A673 (cell line): ENCODE results near the gene ATPAF2. TPM values are rescaled to one million over a fixed set of nuclear protein-coding genes. Genes with fewer than 3 reads are reported as not detected.

Experiments
- BruUV-seq: library from RNA; stranded (reverse); fragments of 400-500 nt; replicated peaks from 2 replicates; lab custom pipeline; 2021; lab: Mats Ljungman, UMichigan
- CTCF ChIA-PET: fragments of 300-600 bp; sonication (Branson Sonifier 250); formaldehyde crosslinking; loops from one replicate; lab custom pipeline; 2022; ENCODE audit warnings: antibody characterized with exemption; lab: Charles Lee
- POLR2A ChIA-PET: fragments of 300-600 bp; sonication (Branson Sonifier 250); formaldehyde crosslinking; loops from one replicate; lab custom pipeline; 2022; ENCODE audit warnings: antibody characterized with exemption; ENCODE audit not compliant: low non-redundant PET; lab: Charles Lee
- DNase-seq: peaks from one replicate; pipeline ENCODE4 v3.0.0-alpha.2; 2015; ENCODE audit warnings: low spot score
- H3K27ac ChIP-seq: fragments of 200-600 bp; sonication (generic); 2 replicates; pipeline ENCODE4 v1.5.1; 2016; ENCODE audit warnings: mixed run types, low read depth, mild to moderate bottlenecking, mixed read lengths, antibody characterized with exemption, low read length; ENCODE audit not compliant: poor library complexity, severe bottlenecking
- H3K27me3 ChIP-seq: fragments of 200-600 bp; sonication (generic); replicated peaks from 2 replicates; pipeline ENCODE4 v1.6.1; 2017; ENCODE audit warnings: mixed run types, low read depth, mild to moderate bottlenecking, mixed read lengths, antibody characterized with exemption, low read length; ENCODE audit not compliant: insufficient read depth, poor library complexity
- H3K36me3 ChIP-seq: fragments of 200-600 bp; sonication (generic); 2 replicates; pipeline ENCODE4 v1.6.1; 2016; ENCODE audit warnings: mixed run types, mild to moderate bottlenecking, mixed read lengths, antibody characterized with exemption, low read length; ENCODE audit not compliant: insufficient read depth, poor library complexity, severe bottlenecking
- H3K4me1 ChIP-seq: fragments of 200-600 bp; sonication (generic); 2 replicates; pipeline ENCODE4 v1.6.1; 2017; ENCODE audit warnings: mixed run types, mild to moderate bottlenecking, mixed read lengths, antibody characterized with exemption, low read length; ENCODE audit not compliant: insufficient read depth, poor library complexity, severe bottlenecking
- H3K4me3 ChIP-seq: fragments of 200-600 bp; sonication (generic); 2 replicates; pipeline ENCODE4 v1.5.1; 2016; ENCODE audit warnings: low read depth, mixed run types, mild to moderate bottlenecking, mixed read lengths, low read length; ENCODE audit not compliant: poor library complexity, severe bottlenecking
- H3K9me3 ChIP-seq: fragments of 200-600 bp; sonication (generic); 2 replicates; pipeline ENCODE4 v1.6.1; 2016; ENCODE audit warnings: mixed run types, low read depth, mild to moderate bottlenecking, mixed read lengths, antibody characterized with exemption, low read length; ENCODE audit not compliant: poor library complexity, severe bottlenecking
- CTCF ChIP-seq: fragments of 300-800, 200-600 bp; sonication (generic); conservative IDR thresholded peaks from 2 replicates; pipeline ENCODE4 v1.5.1; 2017; ENCODE audit warnings: low read depth, mild to moderate bottlenecking, antibody characterized with exemption, low read length, moderate library complexity, mixed read lengths
- EZH2 ChIP-seq: fragments of 200-600 bp; sonication (generic); IDR thresholded peaks from 2 replicates; pipeline ENCODE4 v1.6.1; 2017; ENCODE audit warnings: borderline replicate concordance, low read depth, mild to moderate bottlenecking, mixed read lengths, antibody characterized with exemption, low read length; ENCODE audit not compliant: poor library complexity, severe bottlenecking
- intact Hi-C: fragments of 100-400 bp; cut with micrococcal nuclease; formaldehyde crosslinking; loops from one replicate; pipeline ENCODE4 v1.10.0; 2022; ENCODE audit not compliant: unreplicated experiment
- total RNA-seq: library from RNA; stranded (reverse); gene quantifications from 2 replicates; pipeline ENCODE4 v1.2.3, GENCODE V29; 2021

ATPAF2 gene
- total RNA-seq, 1 experiment from 2014 or later = 30.5 TPM

- ChIA-PET POLR2A (no interaction called here), CTCF (no interaction called here)
- Histone ChIP-seq H3K9me3 (no peaks in the 10 kb centered on the region), H3K36me3 (no peaks in the 10 kb centered on the region), H3K27me3 (no peaks in the 10 kb centered on the region), H3K27ac (no peak overlapping the region), H3K4me1 (no peaks in the 10 kb centered on the region), H3K4me3 (no peak overlapping the region)
- intact Hi-C loops = no loop called here
- TF ChIP-seq EZH2 (no peak), CTCF (no peak)
- no peak for DNase-seq
- no TSS peak for BruUV-seq
These were observed 40.6 kb upstream of the ATPAF2 start for GRCh38 chr17:18079543-18079942.

- Histone ChIP-seq H3K9me3 (no peaks in the 10 kb centered on the region), H3K4me1 (no peaks in the 10 kb centered on the region), H3K27me3 (no peaks in the 10 kb centered on the region), H3K36me3 (no peaks in the 10 kb centered on the region), H3K4me3 (no peak overlapping the region), H3K27ac (no peak overlapping the region)
- ChIA-PET CTCF (no interaction called here), POLR2A (no interaction called here)
- TF ChIP-seq EZH2 (no peak), CTCF (no peak)
- DNase-seq = no peak
- BruUV-seq = no TSS peak
- intact Hi-C loops = no loop called here
These were observed 38.0 kb upstream of the ATPAF2 start for GRCh38 chr17:18076936-18077335.

- CTCF ChIA-PET = no interaction called here
- no TSS peak for BruUV-seq
- POLR2A ChIA-PET = no interaction called here
- Histone ChIP-seq H3K9me3 (no peaks in the 10 kb centered on the region), H3K4me3 (no peak overlapping the region), H3K4me1 (peaks cover 10% of the 10 kb centered on the region), H3K27ac (no peak overlapping the region), H3K27me3 (no peaks in the 10 kb centered on the region), H3K36me3 (no peaks in the 10 kb centered on the region)
- DNase-seq = no peak
- intact Hi-C loops = no loop called here
- no peak for TF ChIP-seq CTCF
- TF ChIP-seq EZH2 = no peak
These were observed 35.8 kb upstream of the ATPAF2 start for GRCh38 chr17:18074566-18075272.
